Lower leg skin (tissue), 3 donors: ENCODE data around the gene CNKSR3.

ENCODE experiments used
- CTCF ChIP-seq, 3 donors: fragments of 450-650 bp; IDR thresholded peaks; one replicate each; pipeline ENCODE4 v1.5.1; 2016; ENCODE audit warnings: antibody characterized with exemption in 3 of 3, mild to moderate bottlenecking in 3 of 3, moderate library complexity in 2 of 3
- POLR2A ChIP-seq, 2 donors: fragments of 450-650 bp; IDR thresholded peaks; one replicate each; pipeline ENCODE4 v1.6.1; 2016 to 2017; ENCODE audit warnings: antibody characterized with exemption in 2 of 2, mild to moderate bottlenecking in 1 of 2, moderate library complexity in 1 of 2

DNA sequence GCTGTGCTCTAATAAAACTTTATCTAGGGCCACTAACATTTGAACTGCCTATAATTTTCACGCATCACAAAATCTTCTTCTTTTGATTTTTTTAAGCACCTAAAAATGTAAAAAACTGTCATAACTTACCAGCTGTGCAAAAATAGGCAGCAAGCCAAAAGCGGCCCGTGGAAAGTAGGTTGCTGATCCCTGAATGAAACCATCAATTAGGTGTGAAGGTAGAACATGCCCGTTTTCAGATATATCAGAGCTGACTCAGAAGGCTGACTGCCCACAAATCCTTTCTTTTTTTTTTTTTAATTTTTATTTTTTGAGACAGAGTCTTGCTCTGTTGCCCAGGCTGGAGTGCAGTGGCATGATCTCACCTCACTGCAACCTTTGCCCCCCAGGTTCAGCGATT is 149.0 kb downstream of the CNKSR3 start:
- TF ChIP-seq CTCF (IDR thresholded peaks at IDR 0.05), result no peak
- TF ChIP-seq POLR2A (IDR thresholded peaks at IDR 0.05), result no peak
